Activated CD8-positive, alpha-beta memory T cell treated with anti-CD3 and anti-CD28 coated beads for 48 hours (primary cell): Measurements from ENCODE around the gene AHCTF1.

Experiments
- DNase-seq, 3 experiments: peaks; one replicate each; pipeline ENCODE4 v3.0.0-alpha.2; 2020; ENCODE audit warnings: low read depth in 2 of 3, low spot score in 2 of 3

The AHCTF1 gene, protein sequence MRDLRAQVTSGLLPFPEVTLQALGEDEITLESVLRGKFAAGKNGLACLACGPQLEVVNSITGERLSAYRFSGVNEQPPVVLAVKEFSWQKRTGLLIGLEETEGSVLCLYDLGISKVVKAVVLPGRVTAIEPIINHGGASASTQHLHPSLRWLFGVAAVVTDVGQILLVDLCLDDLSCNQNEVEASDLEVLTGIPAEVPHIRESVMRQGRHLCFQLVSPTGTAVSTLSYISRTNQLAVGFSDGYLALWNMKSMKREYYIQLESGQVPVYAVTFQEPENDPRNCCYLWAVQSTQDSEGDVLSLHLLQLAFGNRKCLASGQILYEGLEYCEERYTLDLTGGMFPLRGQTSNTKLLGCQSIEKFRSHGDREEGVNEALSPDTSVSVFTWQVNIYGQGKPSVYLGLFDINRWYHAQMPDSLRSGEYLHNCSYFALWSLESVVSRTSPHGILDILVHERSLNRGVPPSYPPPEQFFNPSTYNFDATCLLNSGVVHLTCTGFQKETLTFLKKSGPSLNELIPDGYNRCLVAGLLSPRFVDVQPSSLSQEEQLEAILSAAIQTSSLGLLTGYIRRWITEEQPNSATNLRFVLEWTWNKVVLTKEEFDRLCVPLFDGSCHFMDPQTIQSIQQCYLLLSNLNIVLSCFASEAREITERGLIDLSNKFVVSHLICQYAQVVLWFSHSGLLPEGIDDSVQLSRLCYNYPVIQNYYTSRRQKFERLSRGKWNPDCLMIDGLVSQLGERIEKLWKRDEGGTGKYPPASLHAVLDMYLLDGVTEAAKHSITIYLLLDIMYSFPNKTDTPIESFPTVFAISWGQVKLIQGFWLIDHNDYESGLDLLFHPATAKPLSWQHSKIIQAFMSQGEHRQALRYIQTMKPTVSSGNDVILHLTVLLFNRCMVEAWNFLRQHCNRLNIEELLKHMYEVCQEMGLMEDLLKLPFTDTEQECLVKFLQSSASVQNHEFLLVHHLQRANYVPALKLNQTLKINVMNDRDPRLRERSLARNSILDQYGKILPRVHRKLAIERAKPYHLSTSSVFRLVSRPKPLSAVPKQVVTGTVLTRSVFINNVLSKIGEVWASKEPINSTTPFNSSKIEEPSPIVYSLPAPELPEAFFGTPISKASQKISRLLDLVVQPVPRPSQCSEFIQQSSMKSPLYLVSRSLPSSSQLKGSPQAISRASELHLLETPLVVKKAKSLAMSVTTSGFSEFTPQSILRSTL (N-terminal part only)

DNA sequence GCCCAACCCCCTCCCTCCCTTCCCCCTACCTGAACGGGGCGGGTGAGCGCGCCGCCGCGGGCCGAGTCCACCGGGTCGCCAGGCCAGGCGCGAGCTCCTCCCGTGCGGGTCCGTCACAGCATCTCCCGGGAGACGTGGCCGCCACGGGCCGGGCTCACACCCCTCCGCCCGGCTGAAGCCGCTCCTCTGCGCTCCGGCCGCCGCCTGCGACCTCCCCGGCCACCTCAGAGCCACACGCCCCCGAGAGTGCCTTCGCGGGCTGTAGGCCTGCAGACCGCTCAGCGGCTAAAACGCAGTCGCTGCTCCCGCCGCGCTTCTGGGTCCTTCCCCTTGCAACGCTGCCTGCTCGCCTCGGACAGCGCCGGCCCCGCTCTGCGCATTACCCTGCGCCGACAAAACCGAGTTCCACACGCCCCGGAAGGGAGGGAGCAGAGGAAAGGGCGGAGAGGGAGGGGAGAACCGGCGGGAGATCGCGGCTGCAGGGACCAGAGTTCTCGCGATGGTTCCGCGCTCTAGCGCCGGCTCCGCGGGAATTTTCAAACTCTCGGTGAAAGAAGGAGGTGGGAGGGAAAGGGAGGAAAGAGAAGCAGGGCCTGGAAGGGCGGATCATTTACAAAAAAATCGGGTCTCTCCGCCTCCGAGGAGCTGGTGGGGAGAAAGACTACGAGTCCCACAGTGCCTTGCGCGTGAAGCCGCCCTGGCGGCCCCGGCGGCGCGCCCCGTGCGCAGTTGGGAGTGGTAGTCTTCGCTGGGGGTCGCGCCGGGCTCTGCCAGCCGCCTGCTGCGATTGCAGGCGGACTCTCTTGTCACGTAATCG, at the start of gene AHCTF1:
Gene AHCTF1, minus strand, starts transcription at position 400 of the 817 bp plus-strand sequence. CDS start 13,578 bp downstream, outside the sequence.
- peak; percentile 77 to 88 (median 80) for DNase-seq

- no peak for DNase-seq
Observed at GRCh38 chr1:246978785-246979184, 47.0 kb upstream of the AHCTF1 start.

GRCh38 chr1:246978281-246978680, 46.5 kb upstream of the AHCTF1 start:
- no peak for DNase-seq

DNA sequence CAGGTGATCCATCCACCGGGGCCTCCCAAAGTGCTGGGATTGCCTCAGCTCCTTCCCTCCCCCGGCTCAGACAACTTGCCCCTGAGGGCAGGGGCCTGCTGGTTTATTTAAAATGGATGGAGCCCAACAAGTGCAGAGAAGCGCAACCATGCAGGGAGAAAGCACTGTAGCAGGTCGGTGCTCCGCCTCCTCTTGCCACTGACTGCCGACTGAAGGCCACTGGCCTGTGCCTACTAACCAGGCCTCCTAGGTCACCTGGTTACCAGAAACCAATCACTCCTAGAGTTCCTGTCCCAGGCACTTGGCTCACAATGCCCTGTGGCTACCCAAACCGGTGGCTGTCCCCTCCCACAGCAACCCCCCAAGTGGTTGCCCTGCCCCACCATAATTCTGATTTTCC, 40.2 kb upstream of the AHCTF1 start:
- DNase-seq, result no peak

DNA sequence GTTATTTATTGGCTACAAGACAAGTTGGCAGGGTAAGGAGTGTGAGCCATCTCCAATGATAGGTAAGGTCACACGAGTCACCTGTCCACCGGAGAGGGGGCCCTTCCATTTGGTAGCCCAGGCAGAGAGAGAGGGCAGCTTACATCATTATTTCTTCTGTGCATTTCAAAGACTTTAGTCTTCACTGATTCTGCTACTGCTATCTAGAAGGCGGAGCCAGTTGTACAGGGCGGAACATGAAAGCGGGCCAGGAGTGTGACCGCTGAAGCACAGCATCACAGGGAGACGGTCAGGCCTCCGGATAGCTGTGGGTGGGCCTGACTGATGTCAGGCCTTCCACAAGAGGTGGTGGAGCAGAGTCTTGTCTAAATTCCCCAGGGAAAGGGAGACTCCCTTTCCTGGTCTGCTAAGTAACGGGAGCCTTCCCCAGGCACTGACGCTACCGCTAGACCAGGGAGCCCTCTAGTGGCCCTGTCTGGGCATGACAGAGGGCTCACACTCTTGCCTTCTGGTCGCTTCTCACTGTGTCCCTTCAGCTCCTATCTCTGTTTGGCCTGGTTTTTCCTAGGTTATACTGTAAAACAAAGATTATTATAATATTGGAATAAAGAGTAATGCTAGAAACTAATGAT, 39.5 kb upstream of the AHCTF1 start:
- DNase-seq, result peak in 2 of 3 experiments; percentile 8

GRCh38 chr1:246969621-246970020, 37.9 kb upstream of the AHCTF1 start:
- DNase-seq, result no peak

- no peak for DNase-seq
Observed at GRCh38 chr1:246966502-246966901, 34.8 kb upstream of the AHCTF1 start.

- no peak for DNase-seq
Observed at GRCh38 chr1:246959944-246960693, 28.4 kb upstream of the AHCTF1 start.

- no peak for DNase-seq
Observed at GRCh38 chr1:246954126-246954525, 22.4 kb upstream of the AHCTF1 start.

DNA sequence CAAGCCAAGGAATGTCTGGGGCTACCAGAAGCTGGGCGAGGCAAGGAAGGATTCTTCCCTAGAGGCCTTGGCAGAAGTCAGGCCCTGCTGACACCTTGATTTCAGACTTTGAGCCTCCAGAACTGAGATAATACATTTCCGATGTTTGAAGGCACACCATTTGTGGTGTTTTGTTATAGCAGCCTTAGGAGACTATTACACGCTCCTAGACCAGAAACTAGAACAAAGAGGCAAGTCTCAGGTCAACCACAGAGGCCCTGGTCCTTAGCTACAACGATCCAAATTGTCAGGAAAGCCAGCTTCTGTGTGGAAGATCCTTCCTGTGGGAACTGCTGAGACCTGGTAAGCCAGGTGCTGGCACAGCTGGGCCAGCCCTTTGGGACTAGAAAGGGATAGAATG, 19.7 kb upstream of the AHCTF1 start:
- DNase-seq, result no peak

GRCh38 chr1:246949956-246950355, 18.2 kb upstream of the AHCTF1 start:
- DNase-seq, result no peak

- DNase-seq, result no peak
Observed at GRCh38 chr1:246947255-246947654, 15.5 kb upstream of the AHCTF1 start.

DNA sequence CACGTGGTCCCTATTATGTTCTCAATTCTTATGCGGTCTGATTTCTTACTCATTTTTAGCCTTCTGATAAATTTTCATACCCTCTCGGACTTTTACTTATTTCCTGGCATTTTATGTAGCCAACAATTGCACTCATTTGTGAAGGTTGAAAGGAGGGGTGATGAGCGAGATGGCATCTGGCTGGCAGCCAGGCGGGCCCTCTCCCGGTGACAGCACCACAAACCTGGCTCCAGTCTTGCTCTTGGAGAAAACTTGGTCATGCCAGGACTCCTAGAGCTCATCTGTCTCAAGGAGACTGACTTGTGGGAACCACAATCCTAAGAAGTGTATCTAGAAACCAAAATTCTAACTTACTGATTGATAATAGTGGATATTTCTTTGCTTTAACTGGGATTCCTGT, 14.6 kb upstream of the AHCTF1 start:
- DNase-seq, result no peak

GRCh38 chr1:246934765-246935164, 3.0 kb upstream of the AHCTF1 start:
- DNase-seq, result no peak

DNA sequence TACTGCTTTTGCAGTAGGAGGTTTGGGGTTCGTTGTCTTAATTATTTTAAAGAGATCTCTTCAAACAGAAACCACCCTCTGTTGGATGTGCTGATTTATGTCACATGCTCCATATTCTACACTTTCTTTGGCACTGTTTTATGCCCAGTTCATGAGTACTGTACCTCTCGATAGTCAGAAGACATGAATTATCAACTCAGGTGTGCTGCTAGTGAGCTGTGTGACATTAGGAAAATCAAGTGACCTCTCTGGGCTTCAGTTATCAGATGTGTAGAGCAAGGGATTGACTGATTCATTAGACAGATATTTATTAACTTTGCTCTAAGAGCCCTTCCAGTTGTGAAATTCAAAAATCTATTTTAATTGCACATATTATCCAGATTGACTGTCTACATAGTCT, 2.1 kb upstream of the AHCTF1 start:
- no peak for DNase-seq

- no peak for DNase-seq
Observed at GRCh38 chr1:246932366-246932700, 585 bp upstream of the AHCTF1 start.

DNA sequence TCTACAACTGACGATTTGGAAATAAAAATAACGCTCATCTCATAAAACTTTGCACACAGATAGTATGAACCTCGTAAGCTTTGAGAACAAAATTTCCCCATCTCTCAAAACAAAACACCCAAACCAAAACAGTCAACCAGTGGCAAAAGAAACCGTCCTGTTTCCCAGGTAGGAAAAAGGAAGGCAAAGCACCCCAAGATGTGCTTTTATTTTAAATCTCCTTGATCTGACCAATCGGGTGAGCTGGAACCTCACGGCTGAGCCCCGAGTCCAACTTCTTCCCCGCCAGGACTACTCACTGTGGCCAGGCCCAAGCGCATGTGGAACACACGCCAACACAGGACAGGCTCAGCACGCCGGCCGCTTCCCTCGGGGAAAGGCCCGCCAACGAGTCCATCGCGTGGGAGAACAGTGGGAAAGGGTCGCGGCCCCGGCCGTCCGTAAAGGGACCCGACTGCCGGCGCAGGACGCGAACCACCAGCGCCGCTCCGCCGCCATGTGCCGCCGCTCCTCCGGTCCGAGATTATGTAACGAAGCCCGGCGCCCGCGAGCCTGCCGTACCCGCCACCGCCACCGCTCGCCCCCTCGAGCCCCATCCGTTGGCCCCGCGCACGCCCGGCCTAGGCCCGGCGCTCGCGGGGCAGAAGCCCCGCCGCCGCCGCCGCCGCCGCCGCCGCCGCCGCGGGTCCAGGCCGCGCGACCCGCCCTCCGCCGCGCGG, 759 bp downstream of the AHCTF1 start:
- peak; percentile 16 to 29 (median 19) for DNase-seq

DNA sequence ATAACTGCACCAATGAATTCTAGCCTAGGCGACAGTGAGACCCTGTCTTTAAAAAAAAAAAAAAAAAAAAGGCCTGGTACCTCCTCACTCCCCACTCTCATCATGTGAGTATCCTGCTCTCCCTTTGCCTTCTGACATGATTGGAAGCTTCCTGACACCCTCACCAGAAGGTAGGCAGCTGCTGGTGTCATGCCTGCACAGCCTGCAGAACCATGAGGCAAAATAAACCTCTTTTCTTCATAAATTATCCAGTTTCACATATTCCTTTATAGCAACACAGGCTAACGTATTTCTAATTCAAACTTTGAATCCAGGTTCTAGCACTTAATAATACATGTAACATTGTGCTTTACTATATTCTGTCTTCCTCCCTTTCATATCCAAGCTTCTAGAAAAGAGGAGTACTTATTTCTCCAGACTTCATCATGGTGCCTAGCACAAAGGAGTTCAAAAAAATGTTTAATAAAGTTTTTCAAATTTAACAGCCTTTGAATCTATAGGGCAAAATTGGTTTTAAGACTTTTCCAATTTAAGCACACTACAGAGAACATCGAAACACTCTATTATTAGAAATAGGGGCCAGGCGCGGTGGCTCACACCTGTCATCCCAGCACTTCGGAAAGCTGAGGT, 5.6 kb downstream of the AHCTF1 start:
- DNase-seq, result no peak
